ENCODE measurements around the gene WDR83. TPM values are rescaled to one million over a fixed set of nuclear protein-coding genes. Genes with fewer than 3 reads are reported as not detected.

Gene WDR83
- total and polyA plus RNA-seq, 2 of the 4 experiments (the other 2 are of a cell fraction): 5.9 to 8.9 TPM

DNA sequence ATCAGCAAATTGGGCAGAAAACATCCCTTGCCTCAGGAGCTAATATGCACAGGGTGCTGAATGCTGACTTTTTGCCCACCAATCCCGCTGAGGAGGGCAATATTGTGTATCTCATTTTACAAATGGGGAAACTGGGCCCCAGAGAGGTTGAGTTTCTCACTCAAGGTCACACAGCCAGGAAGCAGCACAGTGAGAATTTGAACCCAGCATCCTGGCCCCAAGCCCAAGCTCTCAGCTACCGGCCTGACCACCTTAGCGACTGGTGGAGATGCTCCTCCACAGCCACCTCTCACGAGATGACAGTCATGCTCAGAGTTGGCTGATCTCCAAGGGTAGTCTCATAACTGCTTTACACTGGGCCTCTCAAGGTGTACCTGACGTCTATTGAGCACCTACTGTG lies 26.4 kb downstream of the WDR83 start:
- Histone ChIP-seq H3K4me2 (ENCODE audit: low read depth, low read length) (no peak overlapping the region), H3K27ac (ENCODE audit: insufficient read depth, low read length) (no peak overlapping the region), H3K56ac (ENCODE audit: extremely low read depth, insufficient read depth, low read length) (no peak overlapping the region), H2AK9ac (replicated peaks; ENCODE audit: low read depth, low read length, poor library complexity) (no peak overlapping the region), H3K4me1 (ENCODE audit: control insufficient read depth, insufficient read depth, low read length) (peaks cover 2% of the 10 kb centered on the region; the same call in 1 of the 2 replicates), H3K23ac (ENCODE audit: low read depth, low read length) (no peak overlapping the region), H3K4ac (ENCODE audit: low read depth, low read length) (no peak overlapping the region), H2BK20ac (ENCODE audit: low read depth, low read length) (no peak overlapping the region), H4K5ac (ENCODE audit: low read depth, low read length) (no peak overlapping the region), H4K20me1 (ENCODE audit: insufficient read depth, low read length) (no peaks in the 10 kb centered on the region; the same call in 1 of the 2 replicates), H2BK15ac (ENCODE audit: low read depth, low read length) (no peak overlapping the region), H3K9me1 (ENCODE audit: insufficient read depth, low read length) (no peaks in the 10 kb centered on the region; the same call in 1 of the 2 replicates), H2AK5ac (ENCODE audit: low read depth, low read length) (no peak overlapping the region), H3K14ac (replicated peaks; ENCODE audit: low read depth, low read length) (no peak overlapping the region), H3K9ac (ENCODE audit: low read depth, low read length) (no peak overlapping the region), H2AFZ (replicated peaks; ENCODE audit: low read length, poor library complexity) (no peak overlapping the region), H3K27me3 (ENCODE audit: control insufficient read depth, insufficient read depth, low read length) (no peaks in the 10 kb centered on the region), H4K91ac (ENCODE audit: insufficient read depth, low read depth, low read length) (no peak overlapping the region), H3K79me1 (ENCODE audit: low read depth in 1 of 2, low read length in 2 of 2) (peaks cover 7 to 27% of the 10 kb centered on the region in 2 experiments), H2BK120ac (ENCODE audit: low read depth, low read length) (no peak overlapping the region), H3K36me3 (ENCODE audit: control insufficient read depth, insufficient read depth, low read length) (peaks cover 2% of the 10 kb centered on the region; the same call in 1 of the 2 replicates), H3K18ac (ENCODE audit: low read depth, low read length) (no peak overlapping the region), H3K4me3 (ENCODE audit: insufficient read depth, low read depth, low read length) (no peak overlapping the region), H4K8ac (ENCODE audit: low read depth in 2 of 2, low read length in 2 of 2) (no peak overlapping the region), H2BK5ac (ENCODE audit: low read depth, low read length, poor library complexity, severe bottlenecking) (no peak overlapping the region), H3K9me3 (ENCODE audit: control insufficient read depth, insufficient read depth, low read length) (no peaks in the 10 kb centered on the region)
- in situ Hi-C loops (cut with MboI; ENCODE audit: low sequenced_read_pairs) (no loop called here), intact Hi-C loops (cut with micrococcal nuclease) (no loop called here), dilution Hi-C loops (cut with HindIII; ENCODE audit: low sequenced_read_pairs, unreplicated experiment) (no loop called here)
- WGBS, 2 experiments (ENCODE audit: extremely low coverage in 2 of 2, insufficient read length in 1 of 2): 100% methylated on average over 1 of the region's 5 CpGs; no CpG with 5 or more reads in 1 of the 2 experiments
- ChIA-PET POLR2A (ENCODE audit: unreplicated experiment) (no interaction called here), CTCF (no interaction called here)
- DNase-seq: no peak
- ATAC-seq (ENCODE audit: low read depth): no peak
- no TSS peak for BruUV-seq (replicated peaks)
- TF ChIP-seq CEBPB (IDR thresholded peaks at IDR 0.05; ENCODE audit: low read depth, low read length): no peak
- TF ChIP-seq MAZ (IDR thresholded peaks at IDR 0.05; ENCODE audit: borderline replicate concordance, low read depth, low read length): no peak
- no peak for TF ChIP-seq MAFK (IDR thresholded peaks at IDR 0.05; ENCODE audit: low read depth, low read length)
- no peak for TF ChIP-seq RCOR1 (IDR thresholded peaks at IDR 0.05; ENCODE audit: insufficient replicate concordance, low read length)
- TF ChIP-seq RFX5 (IDR thresholded peaks at IDR 0.05; ENCODE audit: low read depth, low read length): no peak
- TF ChIP-seq, protein P1, sequence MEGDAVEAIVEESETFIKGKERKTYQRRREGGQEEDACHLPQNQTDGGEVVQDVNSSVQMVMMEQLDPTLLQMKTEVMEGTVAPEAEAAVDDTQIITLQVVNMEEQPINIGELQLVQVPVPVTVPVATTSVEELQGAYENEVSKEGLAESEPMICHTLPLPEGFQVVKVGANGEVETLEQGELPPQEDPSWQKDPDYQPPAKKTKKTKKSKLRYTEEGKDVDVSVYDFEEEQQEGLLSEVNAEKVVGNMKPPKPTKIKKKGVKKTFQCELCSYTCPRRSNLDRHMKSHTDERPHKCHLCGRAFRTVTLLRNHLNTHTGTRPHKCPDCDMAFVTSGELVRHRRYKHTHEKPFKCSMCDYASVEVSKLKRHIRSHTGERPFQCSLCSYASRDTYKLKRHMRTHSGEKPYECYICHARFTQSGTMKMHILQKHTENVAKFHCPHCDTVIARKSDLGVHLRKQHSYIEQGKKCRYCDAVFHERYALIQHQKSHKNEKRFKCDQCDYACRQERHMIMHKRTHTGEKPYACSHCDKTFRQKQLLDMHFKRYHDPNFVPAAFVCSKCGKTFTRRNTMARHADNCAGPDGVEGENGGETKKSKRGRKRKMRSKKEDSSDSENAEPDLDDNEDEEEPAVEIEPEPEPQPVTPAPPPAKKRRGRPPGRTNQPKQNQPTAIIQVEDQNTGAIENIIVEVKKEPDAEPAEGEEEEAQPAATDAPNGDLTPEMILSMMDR (conservative IDR thresholded peaks at IDR 0.05; ENCODE audit: low read depth, low read length): no peak
- TF ChIP-seq, protein P2, sequence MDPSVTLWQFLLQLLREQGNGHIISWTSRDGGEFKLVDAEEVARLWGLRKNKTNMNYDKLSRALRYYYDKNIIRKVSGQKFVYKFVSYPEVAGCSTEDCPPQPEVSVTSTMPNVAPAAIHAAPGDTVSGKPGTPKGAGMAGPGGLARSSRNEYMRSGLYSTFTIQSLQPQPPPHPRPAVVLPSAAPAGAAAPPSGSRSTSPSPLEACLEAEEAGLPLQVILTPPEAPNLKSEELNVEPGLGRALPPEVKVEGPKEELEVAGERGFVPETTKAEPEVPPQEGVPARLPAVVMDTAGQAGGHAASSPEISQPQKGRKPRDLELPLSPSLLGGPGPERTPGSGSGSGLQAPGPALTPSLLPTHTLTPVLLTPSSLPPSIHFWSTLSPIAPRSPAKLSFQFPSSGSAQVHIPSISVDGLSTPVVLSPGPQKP (IDR thresholded peaks at IDR 0.05; ENCODE audit: borderline replicate concordance, low read depth, low read length): no peak
